Left lung (tissue), 10 donors: ENCODE measurements around the gene KRCC1. TPM values are rescaled to one million over a fixed set of nuclear protein-coding genes. Genes with fewer than 3 reads are reported as not detected.

Experiments
- ATAC-seq: fragments of 200-7000 bp; cut with Tn5 transposase; one replicate; pipeline ENCODE4 v1.9.1; 2020; ENCODE audit warnings: moderate library complexity
- DNase-seq, 4 donors: peaks; one replicate each; pipeline ENCODE4 v3.0.0-alpha.2; 2013 to 2020
- H3K27ac ChIP-seq, 2 donors: fragments of 200-600 bp; sonication (generic) in 1 of 2; one replicate each; pipeline versions ENCODE4 v1.5.0 to v1.8.0; 2020 to 2021
- H3K27me3 ChIP-seq, 2 donors: fragments of 200-600 bp; sonication (generic) in 1 of 2; one replicate each; pipeline versions ENCODE4 v1.5.0 to v1.8.0; 2020 to 2021
- H3K36me3 ChIP-seq, 2 donors: fragments of 200-600 bp; sonication (generic) in 1 of 2; one replicate each; pipeline versions ENCODE4 v1.5.0 to v1.8.0; 2020 to 2021
- H3K4me1 ChIP-seq, 2 donors: fragments of 200-600 bp; one replicate each; pipeline ENCODE4 v1.8.0; 2021
- H3K4me3 ChIP-seq, 2 donors: fragments of 200-600 bp; sonication (generic) in 1 of 2; one replicate each; pipeline versions ENCODE4 v1.5.0 to v1.8.0; 2020 to 2021; ENCODE audit warnings: mild to moderate bottlenecking in 1 of 2
- H3K9me3 ChIP-seq, 2 donors: fragments of 200-600 bp; sonication (generic) in 1 of 2; one replicate each; pipeline versions ENCODE4 v1.5.0 to v1.8.0; 2020 to 2021
- CTCF ChIP-seq, 2 donors: fragments of 200-600 bp; sonication (generic) in 1 of 2; IDR thresholded peaks; one replicate each; pipeline versions ENCODE4 v1.5.0 to v1.8.0; 2021; ENCODE audit warnings: antibody characterized with exemption in 2 of 2
- intact Hi-C, 2 donors: fragments of 100-400 bp; cut with DNase I; formaldehyde crosslinking; loops; one replicate each; pipeline versions ENCODE4 v1.11.2 to v1.14.2; 2022
- polyA plus RNA-seq, 6 donors: library from polyadenylated mRNA; unstranded; fragments of 120-200 nt; gene quantifications; one replicate each; pipeline ENCODE4 v1.2.1, GENCODE V29; 2013; ENCODE audit not compliant: insufficient read length in 6 of 6
- total RNA-seq, 2 donors: library from RNA; stranded (reverse); fragmentation: NEBNext Ultra II Directional; extraction: Animal tissue kit (Norgen Biotek cat#: 25700); gene quantifications; one replicate each; pipeline ENCODE4 v1.2.1, GENCODE V29; 2021
- donor health status: DM: no; HTN: yes; CAD: no.
- donor health status: DM: no; HTN: no; CAD: no.

The KRCC1 gene
- total and polyA plus RNA-seq, 8 donors: 19.7 to 52.9 (median 49.5) TPM

DNA sequence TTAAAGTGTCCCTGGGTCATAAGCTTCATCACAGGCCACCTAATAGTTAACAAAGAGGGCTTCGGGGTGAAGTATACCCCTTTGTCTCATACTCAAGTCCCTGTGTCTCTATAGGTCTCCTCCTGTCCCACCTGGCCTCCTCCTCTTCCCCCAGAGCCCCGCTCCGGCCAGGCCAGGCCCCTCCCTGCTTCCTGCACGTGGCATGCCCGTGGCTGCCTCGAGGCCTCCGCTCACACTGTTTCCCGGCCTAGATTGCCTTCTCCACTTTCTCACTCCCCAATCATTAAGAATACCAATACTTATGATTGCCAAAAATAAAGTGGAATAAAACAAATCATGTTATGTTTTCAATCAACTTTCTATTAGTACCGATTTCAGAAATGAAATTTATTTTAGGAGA, 30.8 kb upstream of the KRCC1 start:
- ATAC-seq: no peak
- Histone ChIP-seq H3K27ac (no peak overlapping the region), H3K4me3 (no peak overlapping the region), H3K9me3 (no peaks in the 10 kb centered on the region), H3K4me1 (no peaks in the 10 kb centered on the region), H3K27me3 (no peaks in the 10 kb centered on the region), H3K36me3 (no peaks in the 10 kb centered on the region)
- intact Hi-C loops: no loop called here
- TF ChIP-seq CTCF (IDR thresholded peaks at IDR 0.05): no peak
- no peak for DNase-seq

- Histone ChIP-seq H3K27ac (no peak overlapping the region), H3K36me3 (no peaks in the 10 kb centered on the region), H3K4me1 (no peaks in the 10 kb centered on the region), H3K4me3 (no peak overlapping the region), H3K27me3 (no peaks in the 10 kb centered on the region), H3K9me3 (no peaks in the 10 kb centered on the region)
- DNase-seq: no peak
- intact Hi-C loops: no loop called here
- no peak for ATAC-seq
- TF ChIP-seq CTCF (IDR thresholded peaks at IDR 0.05): no peak
Measured at GRCh38 chr2:88085602-88086001, 30.0 kb upstream of the KRCC1 start.

- H3K9me3 ChIP-seq: no peaks in the 10 kb centered on the region
- H3K4me1 ChIP-seq: no peaks in the 10 kb centered on the region
- H3K27ac ChIP-seq: no peak overlapping the region
- TF ChIP-seq CTCF (IDR thresholded peaks at IDR 0.05): no peak
- H3K36me3 ChIP-seq: no peaks in the 10 kb centered on the region
- intact Hi-C loops: no loop called here
- no peaks in the 10 kb centered on the region for H3K27me3 ChIP-seq
- H3K4me3 ChIP-seq: no peak overlapping the region
- ATAC-seq: no peak
- DNase-seq: no peak
Measured at GRCh38 chr2:88085099-88085498, 29.5 kb upstream of the KRCC1 start.

DNA sequence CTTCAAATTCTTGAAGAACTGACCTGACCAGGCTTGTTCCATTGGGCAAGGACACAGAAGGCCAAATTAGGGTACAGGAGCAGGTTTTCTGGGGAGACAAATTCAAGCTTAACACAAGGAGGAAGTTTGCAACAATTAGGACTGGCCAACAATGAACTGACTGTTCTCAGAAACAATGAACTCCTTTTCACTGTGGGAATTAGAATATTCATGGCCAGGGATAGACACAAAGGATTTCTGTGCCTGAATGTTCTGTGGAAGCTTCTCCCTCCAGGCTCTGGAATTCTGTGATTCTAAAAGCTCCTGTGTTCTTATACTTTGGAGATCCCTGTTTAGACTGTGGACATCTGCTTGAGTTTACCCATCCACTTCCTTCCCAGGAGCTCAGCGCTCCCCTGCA, 27.2 kb upstream of the KRCC1 start:
- intact Hi-C loops: no loop called here
- Histone ChIP-seq H3K27me3 (no peaks in the 10 kb centered on the region), H3K27ac (no peak overlapping the region), H3K36me3 (no peaks in the 10 kb centered on the region), H3K4me3 (no peak overlapping the region), H3K4me1 (no peaks in the 10 kb centered on the region), H3K9me3 (no peaks in the 10 kb centered on the region)
- ATAC-seq (no peak), DNase-seq (no peak)
- no peak for TF ChIP-seq CTCF (IDR thresholded peaks at IDR 0.05)

DNA sequence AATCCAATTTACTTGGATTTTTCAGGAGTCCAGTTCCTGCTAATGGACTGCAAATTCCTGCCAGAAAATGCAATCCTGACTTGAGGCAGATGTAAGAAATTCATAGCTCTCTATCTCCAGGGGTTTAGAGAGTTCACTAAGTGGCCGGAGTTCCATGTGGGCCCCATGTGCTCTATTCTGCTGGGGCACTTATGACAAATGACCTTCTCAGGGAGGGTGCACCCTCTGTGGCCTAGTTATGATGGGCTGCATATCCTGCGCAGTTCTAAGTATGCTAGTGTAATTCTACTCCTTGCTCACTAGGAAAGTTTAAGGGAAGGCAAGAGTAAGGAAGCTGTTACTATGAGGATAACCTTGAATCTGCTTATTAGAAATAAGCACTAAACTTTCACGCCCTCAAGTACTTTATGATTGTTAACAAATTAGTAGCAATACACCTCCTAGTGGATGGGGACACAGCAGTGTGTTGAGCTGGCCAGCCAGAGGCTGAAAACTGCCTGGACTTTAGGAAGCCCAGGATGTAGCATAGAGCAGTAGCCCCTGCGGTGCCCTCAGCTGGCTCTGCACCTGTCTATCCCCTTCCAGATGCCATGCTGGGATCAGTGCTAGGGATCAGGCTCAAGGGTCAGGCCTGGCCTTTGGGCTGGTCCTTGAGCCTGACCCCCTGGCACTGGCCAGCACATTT, 26.5 kb upstream of the KRCC1 start:
- H3K36me3 ChIP-seq: no peaks in the 10 kb centered on the region
- H3K9me3 ChIP-seq: no peaks in the 10 kb centered on the region
- no peaks in the 10 kb centered on the region for H3K27me3 ChIP-seq
- no peak overlapping the region for H3K27ac ChIP-seq
- intact Hi-C loops: no loop called here
- H3K4me3 ChIP-seq: no peak overlapping the region
- no peaks in the 10 kb centered on the region for H3K4me1 ChIP-seq
- no peak for TF ChIP-seq CTCF (IDR thresholded peaks at IDR 0.05)
- ATAC-seq: no peak
- DNase-seq: no peak
